SK-N-SH treated with all-trans-retinoic acid at 6 μM for 48 hours (cell line): ENCODE data around the gene ARHGAP22.

ENCODE experiments used
- ARNTL ChIP-seq: fragments of 450-650 bp; formaldehyde crosslinking; IDR thresholded peaks from 2 replicates; pipeline ENCODE4 v1.5.0; 2020; ENCODE audit warnings: low read depth, mild to moderate bottlenecking, moderate library complexity, borderline replicate concordance
- CSRNP3 ChIP-seq: fragments of 250-450 bp; sonication (Bioruptor Pico); IDR thresholded peaks from 2 replicates; pipeline ENCODE4 v1.5.1; 2021; ENCODE audit warnings: mild to moderate bottlenecking, moderate library complexity
- PATZ1 ChIP-seq: fragments of 250-450 bp; sonication (Bioruptor Pico); IDR thresholded peaks from 2 replicates; pipeline ENCODE4 v1.8.0; 2020; ENCODE audit warnings: mild to moderate bottlenecking, moderate library complexity, borderline replicate concordance
- POU6F1 ChIP-seq: fragments of 250-450 bp; sonication (Bioruptor Pico); IDR thresholded peaks from 2 replicates; pipeline ENCODE4 v1.8.0; 2021; ENCODE audit warnings: low read depth, mild to moderate bottlenecking, moderate library complexity, borderline replicate concordance
- PPARA ChIP-seq: fragments of 250-450 bp; sonication (Bioruptor Pico); IDR thresholded peaks from 2 replicates; pipeline ENCODE4 v1.5.0; 2020; ENCODE audit warnings: mild to moderate bottlenecking, borderline replicate concordance
- RARB ChIP-seq: fragments of 250-450 bp; sonication (Bioruptor Pico); IDR thresholded peaks from 2 replicates; pipeline ENCODE4 v1.8.0; 2021; ENCODE audit warnings: mild to moderate bottlenecking, moderate library complexity
- TOX ChIP-seq: fragments of 250-450 bp; sonication (Bioruptor Pico); IDR thresholded peaks from 2 replicates; pipeline ENCODE4 v1.8.0; 2021; ENCODE audit warnings: mild to moderate bottlenecking, moderate library complexity, borderline replicate concordance
- ZFP3 ChIP-seq: fragments of 250-450 bp; sonication (Bioruptor Pico); IDR thresholded peaks from 2 replicates; pipeline ENCODE4 v1.5.0; 2020; ENCODE audit warnings: mild to moderate bottlenecking, moderate library complexity
- ZFP30 ChIP-seq: fragments of 450-650 bp; formaldehyde crosslinking; IDR thresholded peaks from 2 replicates; pipeline ENCODE4 v1.5.0; 2022; ENCODE audit warnings: mild to moderate bottlenecking, moderate library complexity
- ZNF565 ChIP-seq: fragments of 450-650 bp; formaldehyde crosslinking; conservative IDR thresholded peaks from 2 replicates; pipeline ENCODE4 v1.5.0; 2020; ENCODE audit warnings: low read depth, mild to moderate bottlenecking, moderate library complexity

GRCh38 chr10:48594371-48594770 lies 10.5 kb downstream of the ARHGAP22 start:
- TF ChIP-seq POU6F1 (CRISPR knock-in tag) (no peak), TOX (CRISPR knock-in tag) (no peak), PPARA (CRISPR knock-in tag) (no peak), ZNF565 (no peak), RARB (CRISPR knock-in tag) (no peak), ZFP30 (CRISPR knock-in tag) (no peak), PATZ1 (CRISPR knock-in tag) (no peak), ZFP3 (CRISPR knock-in tag) (no peak), CSRNP3 (CRISPR knock-in tag) (no peak), ARNTL (no peak)
